ENCODE measurements around the gene SPEN.
"Not testable (repeated sequence)": the region's sequence is repeated elsewhere in the genome, so short reads cannot be mapped to it uniquely, and the experiment has no call there.

GRCh38 chr1:15892857-15893599 is 45.5 kb downstream of the SPEN start:
- TF ChIP-seq CTCF, POLR2A (IDR thresholded peaks at IDR 0.05): not testable (repeated sequence)
